Suprapubic skin (tissue), 4 donors: ENCODE data around the gene ALDH18A1. TPM values are rescaled to one million over a fixed set of nuclear protein-coding genes. Genes with fewer than 3 reads are reported as not detected.

Experiments used
- DNase-seq, 2 donors: peaks; one replicate each; pipeline ENCODE4 v3.0.0-alpha.2; 2019; ENCODE audit warnings: low spot score in 2 of 2
- H3K27ac ChIP-seq: fragments of 200-600 bp; sonication (generic); one replicate; pipeline ENCODE4 v1.5.1; 2019
- H3K27me3 ChIP-seq: fragments of 200-600 bp; sonication (generic); one replicate; pipeline ENCODE4 v1.5.1; 2019
- H3K36me3 ChIP-seq: fragments of 200-600 bp; sonication (generic); one replicate; pipeline ENCODE4 v1.5.1; 2019
- H3K4me1 ChIP-seq: fragments of 200-600 bp; sonication (generic); one replicate; pipeline ENCODE4 v1.5.1; 2019
- H3K4me3 ChIP-seq: fragments of 200-600 bp; sonication (generic); one replicate; pipeline ENCODE4 v1.5.1; 2019; ENCODE audit warnings: mild to moderate bottlenecking
- H3K9me3 ChIP-seq: fragments of 200-600 bp; sonication (generic); one replicate; pipeline ENCODE4 v1.5.1; 2019
- EP300 ChIP-seq: sonication (generic); formaldehyde crosslinking; IDR thresholded peaks from one replicate; pipeline ENCODE4 v1.6.1; 2017; ENCODE audit warnings: antibody characterized with exemption
- POLR2A ChIP-seq, 2 donors: fragments of 450-650 bp; IDR thresholded peaks; one replicate each; pipeline ENCODE4 v1.6.1; 2017; ENCODE audit warnings: antibody characterized with exemption in 2 of 2, mild to moderate bottlenecking in 2 of 2, moderate library complexity in 2 of 2
- POLR2AphosphoS5 ChIP-seq, 3 donors: sonication (generic); formaldehyde crosslinking; IDR thresholded peaks; one replicate each; pipeline ENCODE4 v1.6.1; 2017; ENCODE audit warnings: antibody characterized with exemption in 3 of 3
- WGBS: methylation state at CpG from one replicate; pipeline ENCODE4 v1.1.5; 2018; 5-methylcytosine and 5-hydroxymethylcytosine counted together
- total RNA-seq, 4 donors: library from RNA; depleted of rRNA; stranded (reverse); fragments of >200 nt; gene quantifications; one replicate each; pipeline ENCODE4 v1.1.0, GENCODE V29; 2016
- TF ChIP-seq, protein P1 (sequence below), 2 donors: fragments of 200-600 bp in 1 of 2; fragments of 450-650 bp in 1 of 2; sonication (generic) in 1 of 2; IDR thresholded peaks; one replicate each; pipeline ENCODE4 v1.5.1; 2016 to 2019; ENCODE audit warnings: antibody characterized with exemption in 2 of 2, mild to moderate bottlenecking in 1 of 2, moderate library complexity in 1 of 2

The ALDH18A1 gene
- total RNA-seq, 4 donors from 2014 or later = 24.9 to 44.6 (median 31.2) TPM

DNA sequence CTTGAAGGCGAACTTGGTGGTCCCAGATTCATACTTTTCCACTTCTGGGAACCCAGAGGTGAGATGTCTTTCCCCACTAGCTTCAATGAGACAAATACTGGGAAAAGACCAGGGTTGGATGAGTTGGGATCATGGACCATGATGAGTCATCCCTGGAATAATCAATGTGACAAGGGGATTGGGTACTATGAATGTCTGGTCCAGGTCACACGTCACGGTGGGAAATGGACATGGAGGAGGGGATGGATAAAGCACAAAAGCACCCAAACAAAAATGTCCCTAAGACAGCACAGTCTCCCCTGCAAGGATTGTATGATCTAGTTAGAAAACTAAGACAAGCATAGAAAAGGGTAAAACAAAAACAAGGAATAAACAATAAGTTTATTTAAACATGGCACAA lies 83.0 kb downstream of the ALDH18A1 start:
- TF ChIP-seq POLR2AphosphoS5 (IDR thresholded peaks at IDR 0.05) = no peak
- no peak for TF ChIP-seq EP300
- TF ChIP-seq POLR2A (IDR thresholded peaks at IDR 0.05) = no peak
- TF ChIP-seq, protein P1, sequence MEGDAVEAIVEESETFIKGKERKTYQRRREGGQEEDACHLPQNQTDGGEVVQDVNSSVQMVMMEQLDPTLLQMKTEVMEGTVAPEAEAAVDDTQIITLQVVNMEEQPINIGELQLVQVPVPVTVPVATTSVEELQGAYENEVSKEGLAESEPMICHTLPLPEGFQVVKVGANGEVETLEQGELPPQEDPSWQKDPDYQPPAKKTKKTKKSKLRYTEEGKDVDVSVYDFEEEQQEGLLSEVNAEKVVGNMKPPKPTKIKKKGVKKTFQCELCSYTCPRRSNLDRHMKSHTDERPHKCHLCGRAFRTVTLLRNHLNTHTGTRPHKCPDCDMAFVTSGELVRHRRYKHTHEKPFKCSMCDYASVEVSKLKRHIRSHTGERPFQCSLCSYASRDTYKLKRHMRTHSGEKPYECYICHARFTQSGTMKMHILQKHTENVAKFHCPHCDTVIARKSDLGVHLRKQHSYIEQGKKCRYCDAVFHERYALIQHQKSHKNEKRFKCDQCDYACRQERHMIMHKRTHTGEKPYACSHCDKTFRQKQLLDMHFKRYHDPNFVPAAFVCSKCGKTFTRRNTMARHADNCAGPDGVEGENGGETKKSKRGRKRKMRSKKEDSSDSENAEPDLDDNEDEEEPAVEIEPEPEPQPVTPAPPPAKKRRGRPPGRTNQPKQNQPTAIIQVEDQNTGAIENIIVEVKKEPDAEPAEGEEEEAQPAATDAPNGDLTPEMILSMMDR (IDR thresholded peaks at IDR 0.05) = no peak
- DNase-seq = peak in 1 of 2 donors; percentile 3
- Histone ChIP-seq H3K9me3 (no peaks in the 10 kb centered on the region), H3K27me3 (no peaks in the 10 kb centered on the region), H3K36me3 (no peaks in the 10 kb centered on the region), H3K4me3 (no peak overlapping the region), H3K27ac (no peak overlapping the region), H3K4me1 (no peaks in the 10 kb centered on the region)
- WGBS = 87% methylated on average over 3 of the region's 3 CpGs

DNA sequence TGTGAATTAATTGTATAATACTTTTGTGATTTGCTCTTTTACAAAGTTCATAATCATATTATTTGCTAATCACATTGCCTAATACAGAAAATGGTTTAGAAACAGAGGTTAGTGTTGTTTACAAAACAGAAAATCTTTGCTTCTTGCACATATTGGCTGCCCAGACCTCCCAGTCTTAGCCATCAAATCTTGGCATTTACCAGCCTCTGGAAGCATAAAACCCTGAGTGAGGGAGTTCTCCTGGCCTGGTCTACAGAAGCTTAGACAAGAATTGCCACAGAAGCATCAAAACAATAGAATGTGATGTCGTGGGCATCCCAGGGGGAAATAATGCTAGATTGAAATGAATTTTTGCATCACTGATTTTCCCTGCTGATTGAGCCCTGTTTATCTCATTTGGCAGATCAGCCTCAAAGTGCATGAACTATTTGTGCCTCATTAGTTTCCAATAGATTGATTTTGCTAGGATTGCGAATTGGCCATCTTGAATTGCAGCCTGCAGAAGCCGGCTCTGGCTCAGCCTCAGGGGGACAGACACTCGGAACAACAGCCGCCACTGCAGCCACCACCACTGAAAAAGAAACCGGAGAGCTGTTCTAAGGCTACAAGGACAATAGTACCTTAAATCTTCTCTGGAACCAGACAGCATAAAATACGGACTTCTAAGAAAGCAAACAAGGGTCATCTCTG lies 84.2 kb downstream of the ALDH18A1 start:
- Histone ChIP-seq H3K27ac (no peak overlapping the region), H3K9me3 (no peaks in the 10 kb centered on the region), H3K4me3 (no peak overlapping the region), H3K36me3 (no peaks in the 10 kb centered on the region), H3K4me1 (no peaks in the 10 kb centered on the region), H3K27me3 (no peaks in the 10 kb centered on the region)
- TF ChIP-seq POLR2AphosphoS5 (IDR thresholded peaks at IDR 0.05) = no peak
- no peak for TF ChIP-seq POLR2A (IDR thresholded peaks at IDR 0.05)
- no peak for TF ChIP-seq EP300
- TF ChIP-seq, protein P1 (IDR thresholded peaks at IDR 0.05) = no peak
- whole genome bisulfite sequencing = 59% methylated on average over 7 of the region's 7 CpGs
- peak in 1 of 2 donors; percentile 55 for DNase-seq

DNA sequence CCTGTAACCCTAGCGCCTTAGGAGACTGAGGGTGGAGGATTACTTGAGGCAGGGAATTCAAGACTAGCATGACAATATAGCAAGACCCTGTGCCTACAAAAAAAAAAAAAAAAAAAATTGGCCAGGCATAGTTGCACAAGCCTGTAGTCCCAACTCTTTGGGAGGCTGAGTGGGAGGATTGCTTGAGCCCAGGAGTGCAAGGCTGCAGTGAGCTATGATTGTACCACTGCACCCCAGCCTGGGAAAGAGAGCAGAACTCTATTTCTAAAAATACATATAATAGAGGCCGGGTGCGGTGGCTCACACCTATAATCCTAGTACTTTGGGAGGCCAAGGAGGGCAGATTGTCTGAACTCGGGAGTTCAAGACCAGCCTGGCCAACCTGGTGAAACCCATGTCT lies 85.1 kb downstream of the ALDH18A1 start:
- Histone ChIP-seq H3K36me3 (no peaks in the 10 kb centered on the region), H3K4me3 (no peak overlapping the region)

GRCh38 chr10:95569368-95569767 lies 87.1 kb downstream of the ALDH18A1 start:
- H3K27ac ChIP-seq = no peak overlapping the region
- no peak overlapping the region for H3K4me3 ChIP-seq
- H3K36me3 ChIP-seq = no peaks in the 10 kb centered on the region
- TF ChIP-seq POLR2AphosphoS5 (IDR thresholded peaks at IDR 0.05) = no peak
- no peak for TF ChIP-seq EP300
- TF ChIP-seq, protein P1 (IDR thresholded peaks at IDR 0.05) = no peak
- no peak for TF ChIP-seq POLR2A (IDR thresholded peaks at IDR 0.05)
- no peaks in the 10 kb centered on the region for H3K27me3 ChIP-seq
- H3K4me1 ChIP-seq = no peaks in the 10 kb centered on the region
- DNase-seq = no peak
- H3K9me3 ChIP-seq = no peaks in the 10 kb centered on the region

More for the DNA sequence above, 85.1 kb downstream of the ALDH18A1 start:
- TF ChIP-seq POLR2AphosphoS5 (IDR thresholded peaks at IDR 0.05) (no peak), EP300 (no peak), POLR2A (IDR thresholded peaks at IDR 0.05) (no peak)
- TF ChIP-seq, protein P1 (IDR thresholded peaks at IDR 0.05) = no peak
- peak in 1 of 2 donors; percentile 23 for DNase-seq
- H3K4me1 ChIP-seq = no peaks in the 10 kb centered on the region
- H3K9me3 ChIP-seq = no peaks in the 10 kb centered on the region
- H3K27ac ChIP-seq = no peak overlapping the region
- H3K27me3 ChIP-seq = no peaks in the 10 kb centered on the region
- WGBS = 93% methylated on average over 4 of the region's 4 CpGs

DNA sequence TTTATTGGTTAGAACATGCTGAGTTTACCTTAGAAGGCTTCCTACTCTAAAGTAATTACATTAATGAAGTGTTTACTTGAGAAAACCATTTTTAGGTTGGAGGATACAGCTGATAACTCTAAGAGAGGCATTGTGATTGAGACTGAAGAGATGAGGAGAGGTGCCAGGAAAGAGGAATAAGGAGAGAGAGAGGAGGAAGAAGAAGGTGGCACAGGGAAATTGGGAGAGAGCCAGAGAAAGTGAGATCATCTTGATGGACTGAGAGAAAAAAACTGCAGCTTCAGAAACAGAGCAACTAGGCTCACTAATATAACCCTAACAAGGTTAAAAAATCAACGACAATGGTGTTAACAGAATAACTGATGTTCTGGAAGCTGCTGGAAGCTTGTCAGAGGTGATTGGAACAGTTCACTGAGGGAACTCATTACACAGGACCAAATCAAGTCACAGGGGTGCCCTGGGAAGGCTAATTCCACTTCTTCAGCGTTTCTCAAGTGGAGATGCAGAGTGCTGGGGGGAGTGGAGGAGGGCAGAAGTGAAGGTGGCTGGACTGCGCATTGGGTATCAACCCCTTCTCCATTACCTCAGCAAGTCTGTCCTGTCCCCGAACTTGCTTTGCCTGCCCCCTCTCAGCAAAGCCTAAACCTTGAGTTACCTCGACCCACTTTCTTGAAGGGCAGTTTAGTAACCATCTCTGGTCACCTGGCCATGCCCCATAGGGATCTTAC lies 88.4 kb downstream of the ALDH18A1 start:
- Histone ChIP-seq H3K27me3 (no peaks in the 10 kb centered on the region), H3K36me3 (no peaks in the 10 kb centered on the region), H3K9me3 (no peaks in the 10 kb centered on the region), H3K4me1 (no peaks in the 10 kb centered on the region), H3K4me3 (no peak overlapping the region), H3K27ac (no peak overlapping the region)
- DNase-seq = peak in 1 of 2 donors; percentile 4
- TF ChIP-seq EP300 = no peak
- TF ChIP-seq POLR2A (IDR thresholded peaks at IDR 0.05) = no peak
- no peak for TF ChIP-seq POLR2AphosphoS5 (IDR thresholded peaks at IDR 0.05)
- TF ChIP-seq, protein P1 (IDR thresholded peaks at IDR 0.05) = no peak
- WGBS = 70% methylated on average over 5 of the region's 5 CpGs
